Tibial nerve (tissue), 3 donors: ENCODE data around the gene DDX28.

Experiments used
- POLR2A ChIP-seq, 2 donors: fragments of 450-650 bp; IDR thresholded peaks; one replicate each; pipeline ENCODE4 v1.6.1; 2017; ENCODE audit warnings: antibody characterized with exemption in 2 of 2, mild to moderate bottlenecking in 2 of 2, moderate library complexity in 2 of 2
- TF ChIP-seq, protein P1 (sequence below), 5 experiments: fragments of 200-600 bp in 3 of 5; fragments of 450-650 bp in 2 of 5; sonication (generic) in 3 of 5; IDR thresholded peaks; one replicate each; pipeline ENCODE4 v1.5.1; 2016 to 2019; ENCODE audit warnings: antibody characterized with exemption in 5 of 5, mild to moderate bottlenecking in 3 of 5, moderate library complexity in 2 of 5

DNA sequence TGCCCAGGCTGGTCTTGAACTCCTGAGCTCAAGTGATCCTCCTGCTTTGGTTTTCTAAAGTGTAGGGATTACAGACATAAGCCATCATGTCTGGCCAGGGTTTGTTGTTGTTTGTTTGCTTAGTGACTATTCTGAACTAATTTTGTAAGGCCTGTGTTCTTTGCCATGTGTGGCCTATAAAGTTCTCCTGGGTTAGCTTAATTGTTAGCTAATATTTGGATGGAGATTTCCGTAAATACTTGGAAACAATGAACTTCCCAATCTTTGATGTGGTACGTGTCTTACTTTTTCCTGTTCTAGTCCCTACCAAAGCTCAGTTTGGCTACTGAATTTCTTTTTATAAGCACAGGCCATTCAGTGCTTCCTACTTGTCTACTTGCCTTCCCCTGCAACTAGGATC lies 25.0 kb upstream of the DDX28 start:
- TF ChIP-seq, protein P1, sequence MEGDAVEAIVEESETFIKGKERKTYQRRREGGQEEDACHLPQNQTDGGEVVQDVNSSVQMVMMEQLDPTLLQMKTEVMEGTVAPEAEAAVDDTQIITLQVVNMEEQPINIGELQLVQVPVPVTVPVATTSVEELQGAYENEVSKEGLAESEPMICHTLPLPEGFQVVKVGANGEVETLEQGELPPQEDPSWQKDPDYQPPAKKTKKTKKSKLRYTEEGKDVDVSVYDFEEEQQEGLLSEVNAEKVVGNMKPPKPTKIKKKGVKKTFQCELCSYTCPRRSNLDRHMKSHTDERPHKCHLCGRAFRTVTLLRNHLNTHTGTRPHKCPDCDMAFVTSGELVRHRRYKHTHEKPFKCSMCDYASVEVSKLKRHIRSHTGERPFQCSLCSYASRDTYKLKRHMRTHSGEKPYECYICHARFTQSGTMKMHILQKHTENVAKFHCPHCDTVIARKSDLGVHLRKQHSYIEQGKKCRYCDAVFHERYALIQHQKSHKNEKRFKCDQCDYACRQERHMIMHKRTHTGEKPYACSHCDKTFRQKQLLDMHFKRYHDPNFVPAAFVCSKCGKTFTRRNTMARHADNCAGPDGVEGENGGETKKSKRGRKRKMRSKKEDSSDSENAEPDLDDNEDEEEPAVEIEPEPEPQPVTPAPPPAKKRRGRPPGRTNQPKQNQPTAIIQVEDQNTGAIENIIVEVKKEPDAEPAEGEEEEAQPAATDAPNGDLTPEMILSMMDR (IDR thresholded peaks at IDR 0.05): no peak
- no peak for TF ChIP-seq POLR2A (IDR thresholded peaks at IDR 0.05)
